ENCODE measurements around the gene CMC4. TPM values are rescaled to one million over a fixed set of nuclear protein-coding genes. Genes with fewer than 3 reads are reported as not detected.

The CMC4 gene
- total and polyA plus RNA-seq, 4 donors = 4.3 to 15.7 (median 8.4) TPM

DNA sequence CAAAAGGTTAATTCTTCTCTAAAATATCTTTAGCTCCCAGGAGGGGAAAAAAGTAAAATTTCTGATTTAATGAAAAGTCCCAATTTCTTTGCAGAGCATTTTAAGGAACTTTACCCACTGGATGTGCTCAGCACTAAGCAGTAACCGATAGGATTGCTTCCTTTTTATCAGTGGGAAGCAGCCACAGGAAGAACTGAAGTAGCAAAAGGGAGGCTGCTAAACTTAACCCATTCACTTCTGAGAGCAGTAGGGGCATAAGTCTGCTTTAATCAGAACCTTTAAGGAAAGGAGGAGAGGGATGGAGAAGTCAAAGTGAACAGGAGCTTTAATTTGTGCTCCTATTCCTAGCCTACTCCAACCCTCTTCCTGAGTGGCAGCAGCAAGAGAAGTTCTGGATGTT, 48.4 kb downstream of the CMC4 start, which contains the start of gene F8:
Gene F8 (minus strand): TSS at position 139 of the 400 bp plus-strand sequence. CDS start 171 bp downstream, outside the sequence.
- Histone ChIP-seq H3K36me3 (ENCODE audit: control insufficient read depth in 4 of 4, insufficient read depth in 4 of 4, low read length in 4 of 4) (no peaks in the 10 kb centered on the region), H3K9ac (ENCODE audit: insufficient read depth in 1 of 2, low read length in 2 of 2) (no peak within 1 kb of the TSS), H3K4me3 (no peak within 1 kb of the TSS), H3K27ac (ENCODE audit: low read depth in 1 of 2, low read length in 1 of 2) (peak within 1 kb of the TSS in 1 of 2 donors; percentile 21), H3K4me1 (ENCODE audit: control insufficient read depth in 5 of 5, insufficient read depth in 5 of 5, low read length in 5 of 5) (peaks cover 0 to 2% (median 0%) of the 10 kb centered on the region in 5 donors), H3K9me3 (ENCODE audit: control insufficient read depth in 4 of 4, insufficient read depth in 3 of 4, low read length in 3 of 4) (peaks cover 0 to 3% (median 0%) of the 10 kb centered on the region in 4 donors), H3K27me3 (ENCODE audit: control insufficient read depth in 3 of 3, insufficient read depth in 3 of 3, low read length in 2 of 3) (no peaks in the 10 kb centered on the region)
- TF ChIP-seq CTCF (IDR thresholded peaks at IDR 0.05; ENCODE audit: control extremely low read depth, extremely low read depth) = no peak
- no peak for DNase-seq
- ATAC-seq (ENCODE audit: insufficient read depth, low FRiP score) = no peak
- WGBS, 2 donors = 0 to 12% methylated on average over 1 of the region's 1 CpG

DNA sequence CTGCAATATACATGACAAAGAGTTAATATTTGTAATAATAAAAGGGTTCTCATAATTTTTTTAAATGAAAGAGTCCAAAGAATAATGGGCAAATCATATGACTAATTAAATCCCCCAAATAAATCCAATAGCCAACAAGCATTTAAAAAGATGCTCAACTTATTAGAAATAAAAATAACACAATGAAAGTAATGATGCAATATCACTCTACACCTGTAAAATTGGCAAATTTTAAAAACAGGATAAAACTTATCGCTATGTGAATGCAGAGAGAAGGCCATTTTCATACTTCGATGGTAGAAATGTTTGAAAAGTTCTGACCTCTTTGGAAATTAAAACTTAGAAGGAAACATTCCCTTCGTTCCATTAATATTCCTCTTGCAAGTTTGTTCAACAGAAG, 50.3 kb downstream of the CMC4 start:
- ATAC-seq (ENCODE audit: insufficient read depth, low FRiP score) = no peak
- Histone ChIP-seq H3K4me3 (no peak overlapping the region), H3K4me1 (ENCODE audit: control insufficient read depth in 5 of 5, insufficient read depth in 5 of 5, low read length in 5 of 5) (peaks cover 0 to 2% (median 0%) of the 10 kb centered on the region in 5 donors)

More for the DNA sequence above, 50.3 kb downstream of the CMC4 start:
- H3K9ac ChIP-seq (ENCODE audit: insufficient read depth in 1 of 2, low read length in 2 of 2) = no peak overlapping the region
- no peaks in the 10 kb centered on the region for H3K36me3 ChIP-seq (ENCODE audit: control insufficient read depth in 4 of 4, insufficient read depth in 4 of 4, low read length in 4 of 4)
- DNase-seq = no peak
- WGBS, 2 donors = 82 to 98% methylated on average over 3 of the region's 3 CpGs
- peaks cover 0 to 2% (median 0%) of the 10 kb centered on the region in 4 donors for H3K9me3 ChIP-seq (ENCODE audit: control insufficient read depth in 4 of 4, insufficient read depth in 3 of 4, low read length in 3 of 4)
- no peak overlapping the region for H3K27ac ChIP-seq (ENCODE audit: low read depth in 1 of 2, low read length in 1 of 2)
- no peak for TF ChIP-seq CTCF (IDR thresholded peaks at IDR 0.05; ENCODE audit: control extremely low read depth, extremely low read depth)
- H3K27me3 ChIP-seq (ENCODE audit: control insufficient read depth in 3 of 3, insufficient read depth in 3 of 3, low read length in 2 of 3) = no peaks in the 10 kb centered on the region

Other genes with a start within 250 kb of the CMC4 start
- under 1 TPM in 1 of 2 donors, not detected in 1; 0.28 TPM for gene SMIM9, start 236.5 kb downstream of the CMC4 start, total RNA-seq
- not detected for gene SMIM9, start 236.5 kb downstream of the CMC4 start, polyA plus RNA-seq
- 10 to 100 TPM in 1 of 2 donors, 1 to 10 TPM in 1; 3.2 to 58.0 TPM for gene F8A1, start 184.8 kb downstream of the CMC4 start, total RNA-seq
- gene F8A1, start 184.8 kb downstream of the CMC4 start, polyA plus RNA-seq = 10 to 100 TPM; 23.0 to 33.9 TPM
- 10 to 100 TPM in 1 of 2 donors, 1 to 10 TPM in 1; 6.1 to 38.1 TPM for gene F8, start 48.4 kb downstream of the CMC4 start, total RNA-seq
- gene F8, start 48.4 kb downstream of the CMC4 start, polyA plus RNA-seq = 1 to 10 TPM; 6.1 to 9.0 TPM
- 10 to 100 TPM; 43.5 to 83.1 TPM for gene FUNDC2, start 44.3 kb downstream of the CMC4 start, total RNA-seq
- 100 to 1,000 TPM in 1 of 2 donors, 10 to 100 TPM in 1; 89.0 to 106 TPM for gene FUNDC2, start 44.3 kb downstream of the CMC4 start, polyA plus RNA-seq
- gene MTCP1, start within 50 bp of the CMC4 start, total RNA-seq = 10 to 100 TPM; 10.7 to 16.5 TPM
- 10 to 100 TPM in 1 of 2 donors, 1 to 10 TPM in 1; 7.6 to 60.2 TPM for gene MTCP1, start within 50 bp of the CMC4 start, polyA plus RNA-seq
- gene BRCC3, start 372 bp upstream of the CMC4 start, total RNA-seq = 10 to 100 TPM; 13.7 to 17.9 TPM
- 10 to 100 TPM in 1 of 2 donors, 1 to 10 TPM in 1; 7.9 to 13.1 TPM for gene BRCC3, start 372 bp upstream of the CMC4 start, polyA plus RNA-seq
- gene VBP1, start 145.3 kb upstream of the CMC4 start, total RNA-seq = 10 to 100 TPM; 36.6 to 50.7 TPM
- 10 to 100 TPM; 21.7 to 32.4 TPM for gene VBP1, start 145.3 kb upstream of the CMC4 start, polyA plus RNA-seq
- gene RAB39B, start 193.4 kb upstream of the CMC4 start, total RNA-seq = under 1 TPM; 0.63 to 0.83 TPM
- under 1 TPM; 0.28 to 0.35 TPM for gene RAB39B, start 193.4 kb upstream of the CMC4 start, polyA plus RNA-seq